ENCODE measurements around the gene INTS3.

INTS3 gene

GRCh38 chr1:153795330-153795837 lies 67.5 kb downstream of the INTS3 start:
- no peak for DNase-seq (ENCODE audit: low read depth in 2 of 2)

GRCh38 chr1:153795934-153796785 lies 68.3 kb downstream of the INTS3 start:
- no peak for DNase-seq (ENCODE audit: low read depth in 2 of 2)

- peak; percentile 78 to 81 for DNase-seq (ENCODE audit: low read depth in 2 of 2)
These were observed 69.2 kb downstream of the INTS3 start for GRCh38 chr1:153796786-153797659.

GRCh38 chr1:153798468-153798780 lies 70.6 kb downstream of the INTS3 start:
- DNase-seq (ENCODE audit: low read depth in 2 of 2): no peak

- DNase-seq (ENCODE audit: low read depth in 2 of 2): no peak
These were observed 71.2 kb downstream of the INTS3 start for GRCh38 chr1:153799016-153799415.

GRCh38 chr1:153799566-153800465 lies 72.0 kb downstream of the INTS3 start:
- DNase-seq (ENCODE audit: low read depth in 2 of 2): no peak

GRCh38 chr1:153800516-153800915 lies 72.7 kb downstream of the INTS3 start:
- DNase-seq (ENCODE audit: low read depth in 2 of 2): no peak

- no peak for DNase-seq (ENCODE audit: low read depth in 2 of 2)
These were observed 73.3 kb downstream of the INTS3 start for GRCh38 chr1:153801028-153801625.

- DNase-seq (ENCODE audit: low read depth in 2 of 2): no peak
These were observed 74.2 kb downstream of the INTS3 start for GRCh38 chr1:153801786-153802697.

- DNase-seq (ENCODE audit: low read depth in 2 of 2): no peak
These were observed 75.7 kb downstream of the INTS3 start for GRCh38 chr1:153803470-153804056.

GRCh38 chr1:153804112-153804511 lies 76.3 kb downstream of the INTS3 start:
- no peak for DNase-seq (ENCODE audit: low read depth in 2 of 2)

- DNase-seq (ENCODE audit: low read depth in 2 of 2): peak; percentile 42 to 55
These were observed 77.3 kb downstream of the INTS3 start for GRCh38 chr1:153805042-153805745.

GRCh38 chr1:153805886-153806719 lies 78.3 kb downstream of the INTS3 start:
- no peak for DNase-seq (ENCODE audit: low read depth in 2 of 2)

GRCh38 chr1:153816283-153816889 lies 88.5 kb downstream of the INTS3 start:
- no peak for DNase-seq (ENCODE audit: low read depth in 2 of 2)

- DNase-seq (ENCODE audit: low read depth in 2 of 2): no peak
These were observed 91.0 kb downstream of the INTS3 start for GRCh38 chr1:153818876-153819275.

Data from activated CD4-positive, alpha-beta T cell treated with anti-CD3 and anti-CD28 coated beads for 24 hours (primary cell).